SK-N-SH (cell line): Measurements from ENCODE around the gene SLC24A4.

Experiments
- RXRA ChIP-seq: IDR thresholded peaks from 2 replicates; pipeline ENCODE4 v1.4.0; 2012; ENCODE audit warnings: low read depth, mild to moderate bottlenecking, borderline replicate concordance
- TAF1 ChIP-seq: IDR thresholded peaks from 2 replicates; pipeline ENCODE4 v1.6.1; 2012; ENCODE audit warnings: low read depth, mild to moderate bottlenecking, low read length, moderate library complexity, borderline replicate concordance

DNA sequence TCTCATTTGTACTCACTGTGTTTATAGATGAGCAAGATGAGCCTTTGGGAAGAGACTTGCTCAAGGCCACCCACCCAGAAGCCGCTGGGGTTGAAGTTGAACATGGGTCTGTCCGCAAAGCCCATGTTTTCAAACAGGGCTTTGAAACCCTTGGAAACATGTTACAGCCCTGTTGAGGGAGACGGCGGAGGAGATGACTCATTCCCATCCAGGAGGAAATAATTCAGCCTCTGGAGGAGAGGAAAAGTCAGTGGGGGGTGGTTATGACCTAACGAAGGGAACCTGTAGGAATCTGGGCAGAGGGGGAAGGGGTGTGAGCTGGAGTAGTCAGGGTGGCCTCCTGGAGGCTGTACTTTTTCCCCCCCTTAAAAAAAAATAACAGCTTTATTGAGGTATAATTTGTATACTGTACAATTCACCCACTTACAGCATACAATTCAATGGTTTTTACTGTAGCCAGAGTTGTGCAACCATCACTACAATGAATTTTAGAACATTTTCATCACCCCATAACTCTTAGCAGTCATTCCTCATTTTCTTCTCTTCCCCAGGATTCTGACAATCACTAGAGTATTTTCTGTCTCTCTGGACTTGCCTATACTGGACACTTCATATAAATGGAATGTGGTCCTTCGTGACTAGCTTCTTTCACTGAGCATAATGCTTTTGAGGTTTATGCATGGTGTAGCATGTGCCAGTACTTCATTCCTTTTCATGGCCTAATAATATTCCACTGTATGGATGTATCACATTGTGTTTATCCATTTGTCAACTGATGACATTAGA, 188.7 kb downstream of the SLC24A4 start:
- TF ChIP-seq RXRA (peak; percentile 72; the same call in 1 of the 2 replicates), TAF1 (no peak)
